22Rv1 (cell line): Measurements from ENCODE around the gene SQOR.

Experiments
- ZFX ChIP-seq: fragments of 450-650 bp; IDR thresholded peaks from 2 replicates; pipeline ENCODE4 v1.6.1; 2017; ENCODE audit warnings: antibody characterized with exemption, borderline replicate concordance
- TF ChIP-seq, protein P1 (sequence below): fragments of 450-650 bp; IDR thresholded peaks from 2 replicates; pipeline ENCODE4 v1.5.1; 2017; ENCODE audit warnings: mild to moderate bottlenecking

GRCh38 chr15:45677797-45678196 is 43.0 kb downstream of the SQOR start:
- TF ChIP-seq, protein P1, sequence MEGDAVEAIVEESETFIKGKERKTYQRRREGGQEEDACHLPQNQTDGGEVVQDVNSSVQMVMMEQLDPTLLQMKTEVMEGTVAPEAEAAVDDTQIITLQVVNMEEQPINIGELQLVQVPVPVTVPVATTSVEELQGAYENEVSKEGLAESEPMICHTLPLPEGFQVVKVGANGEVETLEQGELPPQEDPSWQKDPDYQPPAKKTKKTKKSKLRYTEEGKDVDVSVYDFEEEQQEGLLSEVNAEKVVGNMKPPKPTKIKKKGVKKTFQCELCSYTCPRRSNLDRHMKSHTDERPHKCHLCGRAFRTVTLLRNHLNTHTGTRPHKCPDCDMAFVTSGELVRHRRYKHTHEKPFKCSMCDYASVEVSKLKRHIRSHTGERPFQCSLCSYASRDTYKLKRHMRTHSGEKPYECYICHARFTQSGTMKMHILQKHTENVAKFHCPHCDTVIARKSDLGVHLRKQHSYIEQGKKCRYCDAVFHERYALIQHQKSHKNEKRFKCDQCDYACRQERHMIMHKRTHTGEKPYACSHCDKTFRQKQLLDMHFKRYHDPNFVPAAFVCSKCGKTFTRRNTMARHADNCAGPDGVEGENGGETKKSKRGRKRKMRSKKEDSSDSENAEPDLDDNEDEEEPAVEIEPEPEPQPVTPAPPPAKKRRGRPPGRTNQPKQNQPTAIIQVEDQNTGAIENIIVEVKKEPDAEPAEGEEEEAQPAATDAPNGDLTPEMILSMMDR = no peak
- TF ChIP-seq ZFX = no peak
